Liver (tissue), 3 donors: Measurements from ENCODE around the gene CD200R1L.

ENCODE experiments used
- FOXA1 ChIP-seq: IDR thresholded peaks from 2 replicates; pipeline ENCODE4 v1.6.1; 2016; ENCODE audit warnings: antibody characterized with exemption
- GABPA ChIP-seq, 2 donors: IDR thresholded peaks in 1 of 2; conservative IDR thresholded peaks in 1 of 2; 2 replicates each; pipeline ENCODE4 v1.6.1; 2016; ENCODE audit warnings: antibody characterized with exemption in 2 of 2, mild to moderate bottlenecking in 1 of 2, moderate library complexity in 1 of 2
- HNF4A ChIP-seq, 2 donors: conservative IDR thresholded peaks; 2 replicates each; pipeline ENCODE4 v1.6.1; 2016; ENCODE audit warnings: antibody characterized with exemption in 2 of 2, mild to moderate bottlenecking in 2 of 2
- HNF4G ChIP-seq: IDR thresholded peaks from 2 replicates; pipeline ENCODE4 v1.6.1; 2016; ENCODE audit warnings: antibody characterized with exemption
- JUND ChIP-seq, 2 donors: IDR thresholded peaks; 2 replicates each; pipeline ENCODE4 v1.6.1; 2016; ENCODE audit warnings: antibody characterized with exemption in 2 of 2
- RAD21 ChIP-seq, 2 donors: IDR thresholded peaks; 2 replicates each; pipeline ENCODE4 v1.6.1; 2016; ENCODE audit warnings: antibody characterized with exemption in 2 of 2, mild to moderate bottlenecking in 2 of 2
- SP1 ChIP-seq: IDR thresholded peaks from 2 replicates; pipeline ENCODE4 v1.6.1; 2018; ENCODE audit warnings: antibody characterized with exemption, mild to moderate bottlenecking
- TAF1 ChIP-seq: conservative IDR thresholded peaks from 2 replicates; pipeline ENCODE4 v1.6.1; 2016; ENCODE audit warnings: antibody characterized with exemption, mild to moderate bottlenecking
- YY1 ChIP-seq: IDR thresholded peaks from 2 replicates; pipeline ENCODE4 v1.6.1; 2016; ENCODE audit warnings: antibody characterized with exemption, mild to moderate bottlenecking
- TF ChIP-seq, protein P1 (sequence below): fragments of 150-350 bp; IDR thresholded peaks from 2 replicates; pipeline ENCODE4 v1.5.1; 2017; ENCODE audit warnings: improper control_type of control experiment, low read depth, low read length; ENCODE audit not compliant: missing input control
- TF ChIP-seq, protein P2 (sequence below): IDR thresholded peaks from 2 replicates; pipeline ENCODE4 v1.6.1; 2016; ENCODE audit warnings: antibody characterized with exemption
- TF ChIP-seq, protein P3 (sequence below): IDR thresholded peaks from 2 replicates; pipeline ENCODE4 v1.6.1; 2016; ENCODE audit warnings: antibody characterized with exemption
- TF ChIP-seq, protein P4 (sequence below): IDR thresholded peaks from 2 replicates; pipeline ENCODE4 v1.6.1; 2016; ENCODE audit warnings: antibody characterized with exemption
- TF ChIP-seq, protein P5 (sequence below): IDR thresholded peaks from 2 replicates; pipeline ENCODE4 v1.6.1; 2016; ENCODE audit warnings: antibody characterized with exemption, mild to moderate bottlenecking
- donor health status: healthy.
- donor health status: healthy.

DNA sequence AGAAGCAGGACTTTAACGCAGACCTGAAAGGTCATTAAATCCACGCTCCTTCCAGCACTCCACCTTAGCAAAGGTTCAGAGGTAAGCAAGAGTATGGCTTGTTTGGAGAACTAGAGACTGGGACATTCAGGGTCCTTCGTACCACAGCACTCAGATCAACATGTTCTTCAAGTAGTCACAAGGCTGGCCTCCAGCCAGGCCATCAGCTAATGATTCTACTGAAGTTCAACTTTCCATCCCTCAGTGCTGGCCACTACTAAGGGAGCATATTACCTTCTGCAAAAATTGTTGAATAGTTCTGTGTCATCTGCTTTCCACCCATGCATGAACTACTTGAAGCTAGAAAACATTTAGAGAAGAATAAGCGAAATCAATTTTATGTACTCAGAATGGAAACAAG, 17.6 kb downstream of the CD200R1L start:
- no peak for TF ChIP-seq JUND (IDR thresholded peaks at IDR 0.05)
- TF ChIP-seq, protein P1, sequence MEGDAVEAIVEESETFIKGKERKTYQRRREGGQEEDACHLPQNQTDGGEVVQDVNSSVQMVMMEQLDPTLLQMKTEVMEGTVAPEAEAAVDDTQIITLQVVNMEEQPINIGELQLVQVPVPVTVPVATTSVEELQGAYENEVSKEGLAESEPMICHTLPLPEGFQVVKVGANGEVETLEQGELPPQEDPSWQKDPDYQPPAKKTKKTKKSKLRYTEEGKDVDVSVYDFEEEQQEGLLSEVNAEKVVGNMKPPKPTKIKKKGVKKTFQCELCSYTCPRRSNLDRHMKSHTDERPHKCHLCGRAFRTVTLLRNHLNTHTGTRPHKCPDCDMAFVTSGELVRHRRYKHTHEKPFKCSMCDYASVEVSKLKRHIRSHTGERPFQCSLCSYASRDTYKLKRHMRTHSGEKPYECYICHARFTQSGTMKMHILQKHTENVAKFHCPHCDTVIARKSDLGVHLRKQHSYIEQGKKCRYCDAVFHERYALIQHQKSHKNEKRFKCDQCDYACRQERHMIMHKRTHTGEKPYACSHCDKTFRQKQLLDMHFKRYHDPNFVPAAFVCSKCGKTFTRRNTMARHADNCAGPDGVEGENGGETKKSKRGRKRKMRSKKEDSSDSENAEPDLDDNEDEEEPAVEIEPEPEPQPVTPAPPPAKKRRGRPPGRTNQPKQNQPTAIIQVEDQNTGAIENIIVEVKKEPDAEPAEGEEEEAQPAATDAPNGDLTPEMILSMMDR: no peak
- TF ChIP-seq, protein P2, sequence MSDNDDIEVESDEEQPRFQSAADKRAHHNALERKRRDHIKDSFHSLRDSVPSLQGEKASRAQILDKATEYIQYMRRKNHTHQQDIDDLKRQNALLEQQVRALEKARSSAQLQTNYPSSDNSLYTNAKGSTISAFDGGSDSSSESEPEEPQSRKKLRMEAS: no peak
- no peak for TF ChIP-seq FOXA1
- no peak for TF ChIP-seq RAD21 (IDR thresholded peaks at IDR 0.05)
- no peak for TF ChIP-seq SP1
- TF ChIP-seq TAF1: no peak
- TF ChIP-seq, protein P3, sequence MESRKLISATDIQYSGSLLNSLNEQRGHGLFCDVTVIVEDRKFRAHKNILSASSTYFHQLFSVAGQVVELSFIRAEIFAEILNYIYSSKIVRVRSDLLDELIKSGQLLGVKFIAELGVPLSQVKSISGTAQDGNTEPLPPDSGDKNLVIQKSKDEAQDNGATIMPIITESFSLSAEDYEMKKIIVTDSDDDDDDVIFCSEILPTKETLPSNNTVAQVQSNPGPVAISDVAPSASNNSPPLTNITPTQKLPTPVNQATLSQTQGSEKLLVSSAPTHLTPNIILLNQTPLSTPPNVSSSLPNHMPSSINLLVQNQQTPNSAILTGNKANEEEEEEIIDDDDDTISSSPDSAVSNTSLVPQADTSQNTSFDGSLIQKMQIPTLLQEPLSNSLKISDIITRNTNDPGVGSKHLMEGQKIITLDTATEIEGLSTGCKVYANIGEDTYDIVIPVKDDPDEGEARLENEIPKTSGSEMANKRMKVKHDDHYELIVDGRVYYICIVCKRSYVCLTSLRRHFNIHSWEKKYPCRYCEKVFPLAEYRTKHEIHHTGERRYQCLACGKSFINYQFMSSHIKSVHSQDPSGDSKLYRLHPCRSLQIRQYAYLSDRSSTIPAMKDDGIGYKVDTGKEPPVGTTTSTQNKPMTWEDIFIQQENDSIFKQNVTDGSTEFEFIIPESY: no peak
- TF ChIP-seq YY1: no peak
- no peak for TF ChIP-seq HNF4G
- TF ChIP-seq, protein P4, sequence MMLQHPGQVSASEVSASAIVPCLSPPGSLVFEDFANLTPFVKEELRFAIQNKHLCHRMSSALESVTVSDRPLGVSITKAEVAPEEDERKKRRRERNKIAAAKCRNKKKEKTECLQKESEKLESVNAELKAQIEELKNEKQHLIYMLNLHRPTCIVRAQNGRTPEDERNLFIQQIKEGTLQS: no peak
- TF ChIP-seq, protein P5, sequence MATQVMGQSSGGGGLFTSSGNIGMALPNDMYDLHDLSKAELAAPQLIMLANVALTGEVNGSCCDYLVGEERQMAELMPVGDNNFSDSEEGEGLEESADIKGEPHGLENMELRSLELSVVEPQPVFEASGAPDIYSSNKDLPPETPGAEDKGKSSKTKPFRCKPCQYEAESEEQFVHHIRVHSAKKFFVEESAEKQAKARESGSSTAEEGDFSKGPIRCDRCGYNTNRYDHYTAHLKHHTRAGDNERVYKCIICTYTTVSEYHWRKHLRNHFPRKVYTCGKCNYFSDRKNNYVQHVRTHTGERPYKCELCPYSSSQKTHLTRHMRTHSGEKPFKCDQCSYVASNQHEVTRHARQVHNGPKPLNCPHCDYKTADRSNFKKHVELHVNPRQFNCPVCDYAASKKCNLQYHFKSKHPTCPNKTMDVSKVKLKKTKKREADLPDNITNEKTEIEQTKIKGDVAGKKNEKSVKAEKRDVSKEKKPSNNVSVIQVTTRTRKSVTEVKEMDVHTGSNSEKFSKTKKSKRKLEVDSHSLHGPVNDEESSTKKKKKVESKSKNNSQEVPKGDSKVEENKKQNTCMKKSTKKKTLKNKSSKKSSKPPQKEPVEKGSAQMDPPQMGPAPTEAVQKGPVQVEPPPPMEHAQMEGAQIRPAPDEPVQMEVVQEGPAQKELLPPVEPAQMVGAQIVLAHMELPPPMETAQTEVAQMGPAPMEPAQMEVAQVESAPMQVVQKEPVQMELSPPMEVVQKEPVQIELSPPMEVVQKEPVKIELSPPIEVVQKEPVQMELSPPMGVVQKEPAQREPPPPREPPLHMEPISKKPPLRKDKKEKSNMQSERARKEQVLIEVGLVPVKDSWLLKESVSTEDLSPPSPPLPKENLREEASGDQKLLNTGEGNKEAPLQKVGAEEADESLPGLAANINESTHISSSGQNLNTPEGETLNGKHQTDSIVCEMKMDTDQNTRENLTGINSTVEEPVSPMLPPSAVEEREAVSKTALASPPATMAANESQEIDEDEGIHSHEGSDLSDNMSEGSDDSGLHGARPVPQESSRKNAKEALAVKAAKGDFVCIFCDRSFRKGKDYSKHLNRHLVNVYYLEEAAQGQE: no peak
- TF ChIP-seq GABPA (IDR thresholded peaks at IDR 0.05 in 1 of 2, conservative IDR thresholded peaks at IDR 0.05 in 1 of 2): no peak
- no peak for TF ChIP-seq HNF4A (conservative IDR thresholded peaks at IDR 0.05)
